Body of pancreas (tissue), 4 donors: Measurements from ENCODE around the gene SMIM27.

ENCODE experiments used
- POLR2A ChIP-seq, 3 donors: fragments of 450-650 bp; IDR thresholded peaks; one replicate each; pipeline ENCODE4 v1.6.1; 2016; ENCODE audit warnings: antibody characterized with exemption in 3 of 3, mild to moderate bottlenecking in 2 of 3
- TF ChIP-seq, protein P1 (sequence below), 7 experiments: fragments of 450-650 bp in 4 of 7; fragments of 200-600 bp in 3 of 7; sonication (generic) in 3 of 7; IDR thresholded peaks; one replicate each; pipeline ENCODE4 v1.5.1; 2016 to 2019; ENCODE audit warnings: antibody characterized with exemption in 7 of 7

- TF ChIP-seq, protein P1, sequence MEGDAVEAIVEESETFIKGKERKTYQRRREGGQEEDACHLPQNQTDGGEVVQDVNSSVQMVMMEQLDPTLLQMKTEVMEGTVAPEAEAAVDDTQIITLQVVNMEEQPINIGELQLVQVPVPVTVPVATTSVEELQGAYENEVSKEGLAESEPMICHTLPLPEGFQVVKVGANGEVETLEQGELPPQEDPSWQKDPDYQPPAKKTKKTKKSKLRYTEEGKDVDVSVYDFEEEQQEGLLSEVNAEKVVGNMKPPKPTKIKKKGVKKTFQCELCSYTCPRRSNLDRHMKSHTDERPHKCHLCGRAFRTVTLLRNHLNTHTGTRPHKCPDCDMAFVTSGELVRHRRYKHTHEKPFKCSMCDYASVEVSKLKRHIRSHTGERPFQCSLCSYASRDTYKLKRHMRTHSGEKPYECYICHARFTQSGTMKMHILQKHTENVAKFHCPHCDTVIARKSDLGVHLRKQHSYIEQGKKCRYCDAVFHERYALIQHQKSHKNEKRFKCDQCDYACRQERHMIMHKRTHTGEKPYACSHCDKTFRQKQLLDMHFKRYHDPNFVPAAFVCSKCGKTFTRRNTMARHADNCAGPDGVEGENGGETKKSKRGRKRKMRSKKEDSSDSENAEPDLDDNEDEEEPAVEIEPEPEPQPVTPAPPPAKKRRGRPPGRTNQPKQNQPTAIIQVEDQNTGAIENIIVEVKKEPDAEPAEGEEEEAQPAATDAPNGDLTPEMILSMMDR (IDR thresholded peaks at IDR 0.05) = no peak
- TF ChIP-seq POLR2A (IDR thresholded peaks at IDR 0.05) = no peak
Measured at GRCh38 chr9:32508728-32509127, 43.4 kb upstream of the SMIM27 start.
